Measurements from ENCODE around the gene ANKHD1.

ANKHD1 gene

DNA sequence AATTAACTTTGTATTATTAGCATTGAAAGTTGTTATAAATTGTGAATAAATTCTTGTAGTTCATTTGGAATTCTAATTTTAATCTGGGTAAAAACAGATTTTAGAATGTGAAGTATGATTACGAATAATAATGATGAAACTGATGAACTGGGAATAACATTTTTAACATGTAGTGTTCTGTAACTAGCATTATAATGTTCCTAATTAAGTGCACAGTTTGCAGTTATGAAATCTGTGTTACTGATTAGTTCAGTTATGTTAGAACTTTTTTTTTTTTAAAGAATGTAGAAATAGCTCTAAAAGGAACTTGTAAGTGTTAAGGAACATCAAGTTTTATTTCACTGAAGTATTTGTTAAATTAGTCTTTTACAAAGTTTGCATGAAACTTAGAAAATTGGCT is 97.0 kb downstream of the ANKHD1 start:
- TF ChIP-seq, protein P1, sequence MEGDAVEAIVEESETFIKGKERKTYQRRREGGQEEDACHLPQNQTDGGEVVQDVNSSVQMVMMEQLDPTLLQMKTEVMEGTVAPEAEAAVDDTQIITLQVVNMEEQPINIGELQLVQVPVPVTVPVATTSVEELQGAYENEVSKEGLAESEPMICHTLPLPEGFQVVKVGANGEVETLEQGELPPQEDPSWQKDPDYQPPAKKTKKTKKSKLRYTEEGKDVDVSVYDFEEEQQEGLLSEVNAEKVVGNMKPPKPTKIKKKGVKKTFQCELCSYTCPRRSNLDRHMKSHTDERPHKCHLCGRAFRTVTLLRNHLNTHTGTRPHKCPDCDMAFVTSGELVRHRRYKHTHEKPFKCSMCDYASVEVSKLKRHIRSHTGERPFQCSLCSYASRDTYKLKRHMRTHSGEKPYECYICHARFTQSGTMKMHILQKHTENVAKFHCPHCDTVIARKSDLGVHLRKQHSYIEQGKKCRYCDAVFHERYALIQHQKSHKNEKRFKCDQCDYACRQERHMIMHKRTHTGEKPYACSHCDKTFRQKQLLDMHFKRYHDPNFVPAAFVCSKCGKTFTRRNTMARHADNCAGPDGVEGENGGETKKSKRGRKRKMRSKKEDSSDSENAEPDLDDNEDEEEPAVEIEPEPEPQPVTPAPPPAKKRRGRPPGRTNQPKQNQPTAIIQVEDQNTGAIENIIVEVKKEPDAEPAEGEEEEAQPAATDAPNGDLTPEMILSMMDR (IDR thresholded peaks at IDR 0.05; ENCODE audit: insufficient read depth, low read length, poor library complexity, severe bottlenecking) = no peak
- no peak for DNase-seq (ENCODE audit: extremely low read depth, insufficient read length)
- Histone ChIP-seq H3K4me3 (replicated peaks; ENCODE audit: low read depth, low read length) (no peak overlapping the region), H3K36me3 (ENCODE audit: control insufficient read depth, insufficient read depth, low read length) (peaks cover 6% of the 10 kb centered on the region), H3K27me3 (replicated peaks; ENCODE audit: control insufficient read depth, insufficient read depth, low read length) (no peaks in the 10 kb centered on the region)

GRCh38 chr5:140502834-140503233 is 101.2 kb downstream of the ANKHD1 start:
- TF ChIP-seq, protein P1 (IDR thresholded peaks at IDR 0.05; ENCODE audit: insufficient read depth, low read length, poor library complexity, severe bottlenecking) = no peak
- no peak for DNase-seq (ENCODE audit: extremely low read depth, insufficient read length)
- Histone ChIP-seq H3K4me3 (replicated peaks; ENCODE audit: low read depth, low read length) (no peak overlapping the region), H3K27me3 (replicated peaks; ENCODE audit: control insufficient read depth, insufficient read depth, low read length) (no peaks in the 10 kb centered on the region), H3K36me3 (ENCODE audit: control insufficient read depth, insufficient read depth, low read length) (peaks cover 5% of the 10 kb centered on the region)

DNA sequence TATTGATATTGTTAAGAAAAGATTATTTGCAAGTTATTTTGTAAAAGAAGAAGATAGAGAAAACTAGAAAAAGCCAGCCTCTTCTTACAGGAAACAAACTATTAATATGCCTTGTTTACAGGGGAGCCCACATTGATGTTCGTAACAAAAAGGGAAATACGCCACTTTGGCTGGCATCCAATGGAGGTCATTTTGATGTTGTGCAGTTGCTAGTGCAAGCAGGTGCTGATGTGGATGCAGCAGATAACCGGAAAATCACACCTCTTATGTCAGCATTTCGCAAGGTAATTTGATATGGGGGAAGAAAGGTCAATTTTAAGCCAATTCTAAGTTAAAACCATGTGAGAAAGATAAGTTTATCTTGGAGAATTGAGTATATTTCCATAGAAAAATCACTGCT is 108.3 kb downstream of the ANKHD1 start:
- TF ChIP-seq, protein P1 (IDR thresholded peaks at IDR 0.05; ENCODE audit: insufficient read depth, low read length, poor library complexity, severe bottlenecking) = no peak
- Histone ChIP-seq H3K27me3 (replicated peaks; ENCODE audit: control insufficient read depth, insufficient read depth, low read length) (no peaks in the 10 kb centered on the region), H3K4me3 (replicated peaks; ENCODE audit: low read depth, low read length) (no peak overlapping the region), H3K36me3 (ENCODE audit: control insufficient read depth, insufficient read depth, low read length) (peaks cover 11% of the 10 kb centered on the region)
- DNase-seq (ENCODE audit: extremely low read depth, insufficient read length) = no peak

DNA sequence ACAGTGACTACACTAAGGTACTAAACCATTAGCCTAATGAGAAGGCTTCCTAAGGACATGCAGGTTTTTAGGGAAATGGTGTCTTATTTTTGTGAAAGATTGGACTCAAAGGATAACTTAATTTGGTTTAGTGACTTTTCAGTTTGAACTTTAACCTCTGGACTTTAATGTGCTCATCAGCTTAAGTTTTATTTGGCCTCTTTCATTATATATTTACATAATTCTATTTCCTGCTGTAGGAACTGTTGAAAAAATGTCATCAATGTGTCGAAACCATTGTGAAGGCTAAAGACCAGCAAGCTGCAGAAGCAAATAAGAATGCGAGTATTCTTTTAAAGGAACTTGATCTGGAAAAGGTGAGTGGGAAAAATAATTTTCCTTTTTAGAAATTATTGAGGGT is 111.5 kb downstream of the ANKHD1 start:
- H3K27me3 ChIP-seq (replicated peaks; ENCODE audit: control insufficient read depth, insufficient read depth, low read length) = no peaks in the 10 kb centered on the region
- DNase-seq (ENCODE audit: extremely low read depth, insufficient read length) = no peak
- H3K4me3 ChIP-seq (replicated peaks; ENCODE audit: low read depth, low read length) = no peak overlapping the region
- TF ChIP-seq, protein P1 (IDR thresholded peaks at IDR 0.05; ENCODE audit: insufficient read depth, low read length, poor library complexity, severe bottlenecking) = no peak
- H3K36me3 ChIP-seq (ENCODE audit: control insufficient read depth, insufficient read depth, low read length) = peaks cover 7% of the 10 kb centered on the region

DNA sequence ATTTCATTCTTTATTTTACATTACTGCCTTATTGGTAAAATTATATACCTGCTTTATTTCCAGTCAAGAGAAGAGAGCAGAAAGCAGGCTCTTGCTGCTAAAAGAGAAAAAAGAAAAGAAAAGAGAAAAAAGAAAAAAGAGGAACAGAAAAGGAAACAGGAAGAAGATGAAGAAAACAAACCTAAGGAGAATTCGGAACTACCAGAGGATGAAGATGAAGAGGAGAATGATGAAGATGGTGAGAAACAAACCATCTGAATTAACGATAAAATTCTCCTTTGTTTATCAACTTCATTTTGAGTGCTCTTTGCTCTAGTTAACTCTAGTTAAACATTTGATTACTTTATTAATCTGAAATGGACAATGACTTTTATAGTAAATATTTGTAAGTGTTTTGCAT is 122.4 kb downstream of the ANKHD1 start:
- TF ChIP-seq, protein P1 (IDR thresholded peaks at IDR 0.05; ENCODE audit: insufficient read depth, low read length, poor library complexity, severe bottlenecking) = no peak
- DNase-seq (ENCODE audit: extremely low read depth, insufficient read length) = no peak
- Histone ChIP-seq H3K36me3 (ENCODE audit: control insufficient read depth, insufficient read depth, low read length) (peaks cover 9% of the 10 kb centered on the region), H3K4me3 (replicated peaks; ENCODE audit: low read depth, low read length) (no peak overlapping the region), H3K27me3 (replicated peaks; ENCODE audit: control insufficient read depth, insufficient read depth, low read length) (no peaks in the 10 kb centered on the region)

- no peaks in the 10 kb centered on the region for H3K27me3 ChIP-seq (replicated peaks; ENCODE audit: control insufficient read depth, insufficient read depth, low read length)
- no peak for DNase-seq (ENCODE audit: extremely low read depth, insufficient read length)
- TF ChIP-seq, protein P1 (IDR thresholded peaks at IDR 0.05; ENCODE audit: insufficient read depth, low read length, poor library complexity, severe bottlenecking) = no peak
- H3K36me3 ChIP-seq (ENCODE audit: control insufficient read depth, insufficient read depth, low read length) = peaks cover 4% of the 10 kb centered on the region
- no peak overlapping the region for H3K4me3 ChIP-seq (replicated peaks; ENCODE audit: low read depth, low read length)
Observed at GRCh38 chr5:140540227-140540626, 138.6 kb downstream of the ANKHD1 start.

All from GM06990 (cell line).